Vagina (tissue), 2 donors: Measurements from ENCODE around the gene HECW1. TPM values are rescaled to one million over a fixed set of nuclear protein-coding genes. Genes with fewer than 3 reads are reported as not detected.

Experiments used
- DNase-seq, 2 donors: peaks; one replicate each; pipeline ENCODE4 v3.0.0-alpha.2; 2017; ENCODE audit errors: extremely low spot score in 2 of 2
- H3K27ac ChIP-seq: fragments of 200-600 bp; sonication (generic); one replicate; pipeline ENCODE4 v1.5.1; 2019
- H3K27me3 ChIP-seq: fragments of 200-600 bp; sonication (generic); one replicate; pipeline ENCODE4 v1.5.1; 2019
- H3K36me3 ChIP-seq, 2 donors: fragments of 200-600 bp; sonication (generic); one replicate each; pipeline ENCODE4 v1.5.1; 2017 to 2019
- H3K4me1 ChIP-seq: fragments of 200-600 bp; sonication (generic); one replicate; pipeline ENCODE4 v1.5.1; 2019
- H3K4me3 ChIP-seq, 2 donors: fragments of 200-600 bp; sonication (generic); 1 replicate in 1 of 2; 2 replicates in 1 of 2; pipeline ENCODE4 v1.5.1; 2016 to 2019
- H3K9me3 ChIP-seq: fragments of 200-600 bp; sonication (generic); one replicate; pipeline ENCODE4 v1.5.1; 2019
- CTCF ChIP-seq, 3 experiments: fragments of 450-650 bp in 2 of 3; fragments of 200-600 bp in 1 of 3; sonication (generic) in 1 of 3; IDR thresholded peaks; one replicate each; pipeline ENCODE4 v1.5.1; 2017 to 2019; ENCODE audit warnings: antibody characterized with exemption in 3 of 3, mild to moderate bottlenecking in 2 of 3, moderate library complexity in 2 of 3
- POLR2A ChIP-seq, 2 donors: fragments of 450-650 bp; IDR thresholded peaks; one replicate each; pipeline ENCODE4 v1.6.1; 2017; ENCODE audit warnings: antibody characterized with exemption in 2 of 2, mild to moderate bottlenecking in 2 of 2, moderate library complexity in 2 of 2
- POLR2AphosphoS5 ChIP-seq, 2 donors: sonication (generic); formaldehyde crosslinking; IDR thresholded peaks; one replicate each; pipeline ENCODE4 v1.9.0; 2017; ENCODE audit warnings: antibody characterized with exemption in 2 of 2, mild to moderate bottlenecking in 2 of 2, low read depth in 1 of 2; ENCODE audit not compliant: insufficient read depth in 1 of 2
- intact Hi-C: fragments of 100-400 bp; cut with DNase I; formaldehyde crosslinking; loops from one replicate; pipeline ENCODE4 v1.15.1; 2023
- total RNA-seq: library from RNA; depleted of rRNA; stranded (reverse); fragments of >200 nt; gene quantifications from one replicate; pipeline ENCODE4 v1.2.3, GENCODE V29; 2016

Gene HECW1
- total RNA-seq, 1 donor from 2014 or later, result 2.5 TPM

- no peaks in the 10 kb centered on the region for H3K27me3 ChIP-seq
- no peak for DNase-seq
- no peaks in the 10 kb centered on the region for H3K4me1 ChIP-seq
- H3K4me3 ChIP-seq, result no peak overlapping the region
- TF ChIP-seq POLR2AphosphoS5 (IDR thresholded peaks at IDR 0.05; ENCODE audit: insufficient read depth in 1 of 2, low read depth in 1 of 2) (no peak), CTCF (IDR thresholded peaks at IDR 0.05) (no peak), POLR2A (IDR thresholded peaks at IDR 0.05) (no peak)
- no peak overlapping the region for H3K27ac ChIP-seq
- H3K36me3 ChIP-seq, result no peaks in the 10 kb centered on the region
- no peaks in the 10 kb centered on the region for H3K9me3 ChIP-seq
- intact Hi-C loops, result no loop called here
Measured at GRCh38 chr7:43328785-43329380, 216.4 kb downstream of the HECW1 start.

GRCh38 chr7:43332193-43332796 lies 219.8 kb downstream of the HECW1 start:
- H3K36me3 ChIP-seq, result no peaks in the 10 kb centered on the region
- H3K9me3 ChIP-seq, result no peaks in the 10 kb centered on the region
- no peaks in the 10 kb centered on the region for H3K4me1 ChIP-seq
- intact Hi-C loops, result no loop called here
- H3K4me3 ChIP-seq, result no peak overlapping the region
- no peak for DNase-seq
- no peak overlapping the region for H3K27ac ChIP-seq
- H3K27me3 ChIP-seq, result no peaks in the 10 kb centered on the region
- no peak for TF ChIP-seq CTCF (IDR thresholded peaks at IDR 0.05)
- TF ChIP-seq POLR2AphosphoS5 (IDR thresholded peaks at IDR 0.05; ENCODE audit: insufficient read depth in 1 of 2, low read depth in 1 of 2), result no peak
- TF ChIP-seq POLR2A (IDR thresholded peaks at IDR 0.05), result no peak

- no peaks in the 10 kb centered on the region for H3K4me1 ChIP-seq
- TF ChIP-seq CTCF (IDR thresholded peaks at IDR 0.05), result no peak
- no peak for TF ChIP-seq POLR2A (IDR thresholded peaks at IDR 0.05)
- no peak for TF ChIP-seq POLR2AphosphoS5 (IDR thresholded peaks at IDR 0.05; ENCODE audit: insufficient read depth in 1 of 2, low read depth in 1 of 2)
- intact Hi-C loops, result no loop called here
- H3K27me3 ChIP-seq, result no peaks in the 10 kb centered on the region
- H3K36me3 ChIP-seq, result no peaks in the 10 kb centered on the region
- H3K9me3 ChIP-seq, result no peaks in the 10 kb centered on the region
- H3K4me3 ChIP-seq, result no peak overlapping the region
- H3K27ac ChIP-seq, result no peak overlapping the region
- DNase-seq, result no peak
Measured at GRCh38 chr7:43337191-43337590, 224.7 kb downstream of the HECW1 start.

- intact Hi-C loops, result no loop called here
- H3K9me3 ChIP-seq, result no peaks in the 10 kb centered on the region
Measured at GRCh38 chr7:43337811-43338210, 225.4 kb downstream of the HECW1 start.

More at GRCh38 chr7:43337811-43338210, 225.4 kb downstream of the HECW1 start:
- Histone ChIP-seq H3K27me3 (no peaks in the 10 kb centered on the region), H3K4me1 (no peaks in the 10 kb centered on the region), H3K27ac (no peak overlapping the region), H3K4me3 (no peak overlapping the region), H3K36me3 (no peaks in the 10 kb centered on the region)
- no peak for DNase-seq
- TF ChIP-seq POLR2AphosphoS5 (IDR thresholded peaks at IDR 0.05; ENCODE audit: insufficient read depth in 1 of 2, low read depth in 1 of 2) (no peak), CTCF (IDR thresholded peaks at IDR 0.05) (no peak), POLR2A (IDR thresholded peaks at IDR 0.05) (no peak)
